Aorta (tissue), 5 donors: ENCODE data around the gene CFAP73. TPM values are rescaled to one million over a fixed set of nuclear protein-coding genes. Genes with fewer than 3 reads are reported as not detected.
A peak's percentile ranks its signal among the peaks of the same experiment; 100 is the strongest.
"Not testable (repeated sequence)": the region's sequence is repeated elsewhere in the genome, so short reads cannot be mapped to it uniquely, and the experiment has no call there.

Experiments used
- ATAC-seq: fragments of 200-7000 bp; cut with Tn5 transposase; one replicate; pipeline ENCODE4 v1.9.1; 2022; ENCODE audit warnings: moderate library complexity; ENCODE audit not compliant: low FRiP score
- DNase-seq, 2 donors: peaks; one replicate each; pipeline ENCODE4 v3.0.0-alpha.2; 2020
- H3K27ac ChIP-seq, 2 donors: one replicate each; pipeline ENCODE4 v1.5.1; 2013; ENCODE audit warnings: low read length in 2 of 2, mild to moderate bottlenecking in 2 of 2, moderate library complexity in 2 of 2, control low read depth in 1 of 2, inconsistent platforms in 1 of 2, low read depth in 1 of 2
- H3K27me3 ChIP-seq, 2 donors: one replicate each; pipeline ENCODE4 v1.6.1; 2013; ENCODE audit warnings: control low read depth in 1 of 2, low read length in 1 of 2, mild to moderate bottlenecking in 1 of 2, moderate library complexity in 1 of 2; ENCODE audit not compliant: insufficient read depth in 2 of 2, control insufficient read depth in 1 of 2
- H3K36me3 ChIP-seq, 2 donors: one replicate each; pipeline ENCODE4 v1.6.1; 2013; ENCODE audit warnings: control low read depth in 1 of 2, low read length in 1 of 2, mild to moderate bottlenecking in 1 of 2; ENCODE audit not compliant: insufficient read depth in 2 of 2, control insufficient read depth in 1 of 2
- H3K4me1 ChIP-seq, 2 donors: one replicate each; pipeline ENCODE4 v1.6.1; 2013; ENCODE audit warnings: low read length in 2 of 2, control low read depth in 1 of 2, mild to moderate bottlenecking in 1 of 2, moderate library complexity in 1 of 2; ENCODE audit not compliant: insufficient read depth in 2 of 2, control insufficient read depth in 1 of 2
- H3K4me3 ChIP-seq, 2 donors: one replicate each; pipeline ENCODE4 v1.5.1; 2013; ENCODE audit warnings: low read length in 2 of 2, control low read depth in 1 of 2, mild to moderate bottlenecking in 1 of 2
- H3K9me3 ChIP-seq: one replicate; pipeline ENCODE4 v1.6.1; 2013; ENCODE audit warnings: mild to moderate bottlenecking, low read length; ENCODE audit not compliant: control insufficient read depth
- WGBS, 2 donors: extraction: QIAGEN DNeasy Blood & Tissue Kit; methylation state at CpG; one replicate each; pipeline ENCODE4 v1.1.7; 2013; 5-methylcytosine and 5-hydroxymethylcytosine counted together
- intact Hi-C, 2 donors: fragments of 100-400 bp; cut with DNase I; formaldehyde crosslinking; loops; one replicate each; pipeline versions ENCODE4 v1.14.2 to v1.15.0; 2022
- polyA plus RNA-seq, 2 donors: library from polyadenylated mRNA; stranded (reverse); fragments of 200-250 nt; gene quantifications; one replicate each; pipeline ENCODE4 v1.2.3, GENCODE V29; 2013
- total RNA-seq, 2 donors: library from RNA; stranded (reverse); fragmentation: NEBNext Ultra II Directional; extraction: Animal tissue kit (Norgen Biotek cat#: 25700); gene quantifications; one replicate each; pipeline ENCODE4 v1.2.1, GENCODE V29; 2021
- donor health status: healthy with polysubstance abuse.
- donor health status: Bipolar disorder and iron deficiency.
- donor health status: DM: no; HTN: no; CAD: no.
- donor health status: DM: no; HTN: no; CAD: no.
- donor health status: DM: yes; HTN: yes; CAD: no.

Gene CFAP73
- total and polyA plus RNA-seq, 4 donors: 0.10 TPM; not detected in 3

GRCh38 chr12:113116875-113117274, 32.6 kb upstream of the CFAP73 start:
- intact Hi-C loops: no loop called here
- no peak overlapping the region for H3K27ac ChIP-seq
- ATAC-seq (no peak), DNase-seq (no peak)
- 40 to 56% methylated on average over 6 of the region's 6 CpGs for WGBS, 2 donors
- H3K27me3 ChIP-seq: no peaks in the 10 kb centered on the region
- no peaks in the 10 kb centered on the region for H3K4me1 ChIP-seq
- no peaks in the 10 kb centered on the region for H3K9me3 ChIP-seq
- no peak overlapping the region for H3K4me3 ChIP-seq
- H3K36me3 ChIP-seq: no peaks in the 10 kb centered on the region

DNA sequence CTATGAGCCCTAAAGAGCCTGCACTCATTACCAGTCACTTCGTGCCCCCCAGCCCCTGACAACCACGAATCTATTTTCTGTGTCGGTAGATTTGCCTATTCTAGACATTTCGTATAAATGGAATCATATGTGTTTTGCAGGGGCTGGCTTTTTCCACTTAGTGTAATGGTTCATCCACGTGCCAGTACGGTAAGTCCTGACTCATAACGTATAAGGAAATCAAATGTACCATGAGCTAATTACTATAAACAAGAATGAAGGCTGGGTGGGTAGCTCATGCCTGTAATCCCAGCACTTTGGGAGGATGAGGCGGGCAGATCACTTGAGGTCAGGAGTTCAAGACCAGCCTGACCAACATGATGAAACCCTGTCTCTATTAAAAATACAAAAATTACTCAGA, 31.8 kb upstream of the CFAP73 start:
- DNase-seq, ATAC-seq, H3K27me3 ChIP-seq, H3K4me1 ChIP-seq, H3K4me3 ChIP-seq, intact Hi-C loops, H3K9me3 ChIP-seq, H3K27ac ChIP-seq, H3K36me3 ChIP-seq: not testable (repeated sequence)
- 62 to 67% methylated on average over 8 of the region's 8 CpGs for WGBS, 2 donors

GRCh38 chr12:113118142-113118541, 31.4 kb upstream of the CFAP73 start:
- DNase-seq: no peak
- Histone ChIP-seq H3K9me3 (no peaks in the 10 kb centered on the region), H3K4me1 (no peaks in the 10 kb centered on the region), H3K27ac (no peak overlapping the region), H3K27me3 (no peaks in the 10 kb centered on the region), H3K36me3 (no peaks in the 10 kb centered on the region), H3K4me3 (no peak overlapping the region)
- intact Hi-C loops: no loop called here
- no peak for ATAC-seq
- WGBS, 2 donors: 93 to 97% methylated on average over 1 of the region's 1 CpG

- no peak overlapping the region for H3K27ac ChIP-seq
- no peak overlapping the region for H3K4me3 ChIP-seq
- no peaks in the 10 kb centered on the region for H3K27me3 ChIP-seq
- intact Hi-C loops: no loop called here
- DNase-seq (no peak), ATAC-seq (no peak)
- H3K4me1 ChIP-seq: no peaks in the 10 kb centered on the region
- H3K9me3 ChIP-seq: no peaks in the 10 kb centered on the region
- no peaks in the 10 kb centered on the region for H3K36me3 ChIP-seq
- 33 to 34% methylated on average over 4 of the region's 4 CpGs for WGBS, 2 donors
Observed at GRCh38 chr12:113119980-113120669, 29.4 kb upstream of the CFAP73 start.

- WGBS, 2 donors: 75 to 77% methylated on average over 3 of the region's 3 CpGs
- Histone ChIP-seq H3K27me3 (no peaks in the 10 kb centered on the region), H3K27ac (no peak overlapping the region), H3K36me3 (no peaks in the 10 kb centered on the region), H3K4me3 (no peak overlapping the region), H3K4me1 (no peaks in the 10 kb centered on the region), H3K9me3 (no peaks in the 10 kb centered on the region)
- ATAC-seq: no peak
- peak in 1 of 2 donors; percentile 11 for DNase-seq
- intact Hi-C loops: no loop called here
Observed at GRCh38 chr12:113120670-113121370, 28.7 kb upstream of the CFAP73 start.

- intact Hi-C loops: no loop called here
- Histone ChIP-seq H3K9me3 (no peaks in the 10 kb centered on the region), H3K27me3 (no peaks in the 10 kb centered on the region), H3K4me1 (no peaks in the 10 kb centered on the region), H3K4me3 (no peak overlapping the region), H3K27ac (no peak overlapping the region), H3K36me3 (no peaks in the 10 kb centered on the region)
- WGBS, 2 donors: 42 to 53% methylated on average over 15 of the region's 15 CpGs
- no peak for DNase-seq
- ATAC-seq: no peak
Observed at GRCh38 chr12:113127791-113128199, 21.7 kb upstream of the CFAP73 start.

DNA sequence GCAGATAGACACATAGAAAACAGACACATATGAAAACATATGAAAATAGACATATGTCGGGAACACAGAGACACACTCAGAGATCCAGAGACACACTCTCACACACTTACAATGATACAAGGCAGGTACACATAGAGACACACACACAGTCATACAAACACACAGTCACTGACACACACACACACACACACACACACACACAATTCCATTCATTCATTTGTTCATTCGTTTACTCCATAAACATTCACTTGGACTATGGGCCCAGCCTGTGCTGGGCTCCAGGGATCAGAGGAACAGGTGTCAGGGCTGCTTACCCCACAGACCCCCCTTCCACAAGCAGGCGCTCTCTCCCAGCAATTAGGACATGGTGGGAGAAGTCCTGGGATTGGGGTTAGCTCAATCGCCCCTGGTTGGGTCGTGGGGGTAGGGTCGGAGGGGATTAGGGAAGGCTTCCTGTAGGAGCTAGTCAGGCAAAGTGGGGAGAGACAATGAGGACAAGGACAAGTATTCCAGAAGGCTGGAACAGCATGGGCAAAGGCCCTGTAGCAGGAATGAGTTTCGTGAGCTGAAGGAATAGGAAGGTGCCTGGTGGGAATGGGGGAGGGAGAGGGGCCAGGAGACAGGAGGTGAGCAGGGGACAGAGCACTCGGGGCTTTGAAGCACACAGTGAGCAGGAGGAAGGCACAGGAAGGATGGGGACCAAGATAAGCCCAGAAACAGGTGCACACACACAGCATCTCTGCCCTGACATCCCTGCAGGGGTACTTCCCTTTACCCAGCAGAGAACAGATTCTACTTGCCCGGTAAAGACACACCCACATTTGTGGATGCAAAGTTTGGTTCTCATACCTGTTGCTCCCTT, 20.5 kb upstream of the CFAP73 start:
- DNase-seq (no peak), ATAC-seq (no peak)
- 48 to 56% methylated on average over 9 of the region's 9 CpGs for WGBS, 2 donors
- Histone ChIP-seq H3K4me3 (no peak overlapping the region), H3K27ac (no peak overlapping the region), H3K27me3 (no peaks in the 10 kb centered on the region), H3K4me1 (no peaks in the 10 kb centered on the region), H3K9me3 (no peaks in the 10 kb centered on the region), H3K36me3 (no peaks in the 10 kb centered on the region)
- intact Hi-C loops: no loop called here

- no peaks in the 10 kb centered on the region for H3K9me3 ChIP-seq
- intact Hi-C loops: no loop called here
- ATAC-seq (no peak), DNase-seq (no peak)
- H3K4me3 ChIP-seq: no peak overlapping the region
- no peak overlapping the region for H3K27ac ChIP-seq
- H3K4me1 ChIP-seq: no peaks in the 10 kb centered on the region
- H3K27me3 ChIP-seq: no peaks in the 10 kb centered on the region
- H3K36me3 ChIP-seq: no peaks in the 10 kb centered on the region
- 71 to 73% methylated on average over 15 to 17 of the region's 17 CpGs for WGBS, 2 donors
Observed at GRCh38 chr12:113129664-113130456, 19.7 kb upstream of the CFAP73 start.
